Natural killer cell treated with Interleukin-12 subunit alpha and Interleukin-12 subunit beta and Interleukin-15 and Interleukin-18, amount 100 ng/mL, for 72 hours (primary cell): ENCODE results near the gene ARL10. TPM values are rescaled to one million over a fixed set of nuclear protein-coding genes. Genes with fewer than 3 reads are reported as not detected.

Experiments used
- total RNA-seq, 2 donors: library from RNA; stranded (reverse); gene quantifications; one replicate each; pipeline ENCODE4 v1.2.3, GENCODE V29; 2022

The ARL10 gene
- total RNA-seq, 2 donors from 2014 or later = 8.1 to 12.9 TPM

Other genes with a start within 250 kb of the ARL10 start
- 10 to 100 TPM; 16.5 to 39.6 TPM for gene SIMC1, start 127.1 kb upstream of the ARL10 start, total RNA-seq
- gene KIAA1191, start 3.7 kb upstream of the ARL10 start, total RNA-seq = 10 to 100 TPM; 61.1 to 66.7 TPM
- 100 to 1,000 TPM in 1 of 2 donors, 10 to 100 TPM in 1; 62.0 to 155 TPM for gene NOP16, start 23.1 kb downstream of the ARL10 start, total RNA-seq
- 100 to 1,000 TPM in 1 of 2 donors, 10 to 100 TPM in 1; 88.9 to 117 TPM for gene HIGD2A, start 23.3 kb downstream of the ARL10 start, total RNA-seq
- gene CLTB, start 51.1 kb downstream of the ARL10 start, total RNA-seq = 10 to 100 TPM; 64.0 to 80.5 TPM
- gene FAF2, start 82.9 kb downstream of the ARL10 start, total RNA-seq = 10 to 100 TPM; 47.3 to 50.5 TPM
- 10 to 100 TPM; 58.1 to 76.3 TPM for gene RNF44, start 171.9 kb downstream of the ARL10 start, total RNA-seq
- under 1 TPM; 0.33 to 0.40 TPM for gene CDHR2, start 183.9 kb downstream of the ARL10 start, total RNA-seq
- 1 to 10 TPM; 2.7 to 5.9 TPM for gene GPRIN1, start 244.7 kb downstream of the ARL10 start, total RNA-seq